Measurements from ENCODE around the gene WDR90.

- TF ChIP-seq CTCF (IDR thresholded peaks at IDR 0.05; ENCODE audit: low read depth, low read length) (no peak), POLR2A (IDR thresholded peaks at IDR 0.05; ENCODE audit: extremely low read depth, insufficient read length) (no peak), MAX (IDR thresholded peaks at IDR 0.05; ENCODE audit: low read depth, low read length) (no peak), MYC (IDR thresholded peaks at IDR 0.05; ENCODE audit: low read depth, low read length) (no peak)
Measured at GRCh38 chr16:706189-707061, 57.3 kb downstream of the WDR90 start.

All from NB4 (cell line).